HG03442 (cell line): ENCODE results near the gene KIF16B.

Source experiments
- ATAC-seq: cut with Tn5 transposase; IDR thresholded peaks from one replicate; pipeline ENCODE4 v1.9.1; 2021; ENCODE audit warnings: mild to moderate bottlenecking, moderate library complexity; ENCODE audit not compliant: unreplicated experiment

KIF16B gene

DNA sequence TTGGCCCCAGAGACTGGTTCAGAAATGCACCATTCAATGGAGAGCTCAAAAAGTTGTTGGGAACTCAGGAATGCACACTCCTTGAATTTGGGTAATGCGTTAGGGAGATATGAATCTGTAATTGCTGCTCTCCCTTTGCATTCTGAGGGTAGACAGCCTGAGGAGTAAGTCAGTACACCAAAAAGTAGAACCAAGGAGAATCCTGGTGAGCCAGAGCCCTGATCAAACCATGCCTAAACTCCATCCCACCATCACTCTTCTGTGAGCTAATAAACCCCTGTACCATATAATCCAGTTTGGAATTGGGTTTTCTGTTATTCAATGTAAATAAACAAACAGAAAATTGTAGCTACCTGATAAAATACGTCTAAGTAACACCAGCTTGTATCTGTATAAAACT, 90.2 kb downstream of the KIF16B start:
- ATAC-seq, result no peak

DNA sequence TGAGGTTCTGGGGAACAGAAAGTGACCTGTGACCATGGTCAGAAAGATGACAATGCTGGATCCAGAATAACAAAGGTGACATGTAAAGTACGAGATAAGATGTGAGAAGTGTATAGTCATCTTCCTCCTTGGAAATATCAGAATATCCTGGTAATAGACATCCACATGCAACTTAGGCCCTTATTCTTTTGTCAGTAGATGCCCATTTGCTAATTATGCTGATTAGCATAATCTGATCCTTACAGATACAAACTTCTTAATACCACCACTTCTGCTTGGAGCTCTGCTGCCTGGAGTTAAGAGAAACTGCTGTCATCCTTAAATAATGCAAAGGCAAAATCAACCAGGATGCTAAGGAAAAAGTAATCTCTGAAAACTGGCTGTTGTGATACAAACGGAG, 91.3 kb downstream of the KIF16B start:
- ATAC-seq, result no peak

DNA sequence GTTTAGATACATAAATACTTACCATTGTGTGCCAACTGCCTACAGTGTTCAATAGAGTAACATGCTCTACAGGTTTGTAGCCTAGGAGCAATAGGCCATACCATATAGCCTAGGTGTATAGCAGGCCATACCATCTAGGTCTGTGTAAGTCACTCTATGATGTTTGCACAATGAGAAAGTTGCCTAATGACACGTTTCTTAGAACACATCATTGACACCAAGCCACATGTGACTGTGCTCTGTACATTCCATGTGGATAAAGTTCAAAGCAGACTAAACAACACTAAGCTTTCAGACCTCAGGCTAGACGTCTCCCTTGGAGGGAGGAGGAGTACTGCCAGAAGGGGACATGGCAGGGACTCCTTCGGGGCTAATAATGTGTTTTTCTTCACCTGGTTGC, 93.6 kb downstream of the KIF16B start:
- ATAC-seq, result no peak

DNA sequence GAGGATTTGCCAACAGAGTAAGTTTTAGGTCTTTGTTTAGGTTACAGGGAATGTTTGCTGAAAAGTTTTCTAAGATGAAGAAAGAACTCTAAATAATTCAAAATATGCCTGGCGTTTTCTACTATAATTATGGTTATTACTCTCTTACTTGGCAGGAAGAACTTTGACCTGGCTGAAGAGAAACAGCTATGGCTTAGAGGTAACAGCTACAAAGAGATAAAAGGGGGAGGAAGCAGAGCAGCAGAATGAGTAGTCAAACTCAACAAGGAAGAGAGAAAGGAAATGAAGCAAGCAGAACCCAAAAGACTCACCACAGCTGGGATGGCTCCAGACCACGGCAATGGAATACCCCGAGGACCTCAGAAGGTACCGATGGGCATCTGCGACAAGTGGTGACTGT, 95.6 kb downstream of the KIF16B start:
- no peak for ATAC-seq

DNA sequence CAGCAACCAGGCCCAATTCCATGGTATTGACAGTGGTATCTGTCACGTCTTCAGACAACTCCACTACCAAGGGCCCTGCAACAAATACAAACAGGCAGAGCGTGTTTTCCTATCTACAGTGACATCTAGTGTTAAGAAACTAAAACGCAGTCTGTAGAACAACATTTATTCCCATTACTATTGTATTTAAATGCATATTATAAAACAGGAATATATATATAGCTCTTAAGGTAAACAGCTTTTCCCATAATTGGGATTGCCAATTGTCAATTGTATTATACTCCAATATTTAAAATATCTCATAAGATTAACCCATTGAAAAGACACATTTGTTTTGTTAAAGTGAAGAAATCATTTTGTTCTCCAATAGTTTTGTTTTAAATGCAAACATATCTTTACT, 97.2 kb downstream of the KIF16B start:
- peak; percentile 53 for ATAC-seq

DNA sequence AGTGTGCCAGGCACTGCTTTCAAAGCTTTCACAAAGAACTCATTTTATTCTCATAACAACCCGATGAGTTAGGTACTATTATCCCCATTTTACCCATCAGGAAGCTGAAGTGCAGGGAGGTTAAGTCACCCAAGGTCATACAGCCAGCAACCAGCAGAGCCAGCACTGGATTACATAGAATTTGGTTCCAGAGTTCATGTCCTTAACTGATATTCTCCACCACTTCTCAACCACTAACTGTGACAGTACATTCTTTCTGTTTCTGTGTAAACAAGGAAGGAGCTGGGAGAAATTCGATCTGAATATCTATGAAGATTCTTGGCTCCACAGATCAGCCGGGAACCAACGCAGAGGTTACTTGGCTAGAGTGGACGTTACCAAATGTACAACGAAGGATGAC, 98.0 kb downstream of the KIF16B start:
- no peak for ATAC-seq

DNA sequence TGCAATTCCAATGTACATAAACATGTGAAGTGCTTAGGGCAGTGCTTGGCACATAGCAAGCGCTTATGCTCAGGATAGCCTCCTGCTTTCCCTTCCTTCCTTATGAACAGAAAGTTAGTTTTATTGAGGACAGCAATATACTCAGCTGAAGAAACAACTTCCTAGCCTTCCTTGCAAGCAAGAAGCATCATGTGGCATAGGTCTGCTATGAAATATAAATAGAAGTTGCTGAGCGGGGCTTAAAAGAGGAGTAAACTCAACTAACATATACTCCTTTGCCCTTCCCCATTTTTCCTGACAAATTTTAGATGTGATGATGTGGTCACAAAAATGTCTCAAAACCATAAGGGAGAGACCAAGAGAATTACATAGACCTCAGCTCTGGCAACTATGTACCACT, 98.9 kb downstream of the KIF16B start:
- ATAC-seq, result no peak

DNA sequence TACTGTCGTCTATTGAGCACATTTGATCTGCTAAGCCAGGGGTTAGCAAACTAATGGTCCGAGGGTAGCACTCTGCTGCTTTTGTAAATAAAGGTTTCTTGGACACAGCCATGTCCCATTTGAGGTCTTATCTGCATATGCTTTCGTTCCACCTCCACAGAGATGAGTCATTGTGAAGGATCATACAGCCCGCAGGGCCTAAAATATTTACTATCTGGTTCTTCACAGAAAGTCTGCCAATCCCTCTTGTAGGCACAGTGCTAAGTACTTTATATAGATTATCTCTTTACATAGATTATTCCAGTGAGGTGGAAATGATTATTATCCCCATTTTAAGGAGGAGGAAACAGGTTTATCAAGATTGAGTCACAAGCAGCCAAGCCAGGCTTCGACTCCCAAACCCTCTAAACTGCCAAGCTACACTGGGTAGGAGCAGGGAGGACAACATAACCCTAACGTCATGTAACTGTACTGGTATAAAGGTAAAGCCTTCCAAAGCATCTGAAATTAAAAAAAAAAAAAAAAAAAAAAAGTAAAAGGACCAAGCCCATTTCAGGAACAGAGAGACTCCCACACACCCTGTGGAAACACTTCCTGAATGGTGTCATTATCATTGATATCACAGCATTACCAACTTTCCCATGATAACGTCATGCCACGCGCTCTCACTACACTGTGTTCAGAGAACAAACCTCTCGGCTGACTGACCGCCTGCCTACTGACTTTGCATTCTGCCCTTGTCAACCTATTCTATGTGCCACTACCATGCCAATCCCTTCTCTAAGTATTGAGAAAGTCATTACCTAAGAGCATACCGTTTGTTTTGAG, 101.0 kb downstream of the KIF16B start:
- no peak for ATAC-seq

DNA sequence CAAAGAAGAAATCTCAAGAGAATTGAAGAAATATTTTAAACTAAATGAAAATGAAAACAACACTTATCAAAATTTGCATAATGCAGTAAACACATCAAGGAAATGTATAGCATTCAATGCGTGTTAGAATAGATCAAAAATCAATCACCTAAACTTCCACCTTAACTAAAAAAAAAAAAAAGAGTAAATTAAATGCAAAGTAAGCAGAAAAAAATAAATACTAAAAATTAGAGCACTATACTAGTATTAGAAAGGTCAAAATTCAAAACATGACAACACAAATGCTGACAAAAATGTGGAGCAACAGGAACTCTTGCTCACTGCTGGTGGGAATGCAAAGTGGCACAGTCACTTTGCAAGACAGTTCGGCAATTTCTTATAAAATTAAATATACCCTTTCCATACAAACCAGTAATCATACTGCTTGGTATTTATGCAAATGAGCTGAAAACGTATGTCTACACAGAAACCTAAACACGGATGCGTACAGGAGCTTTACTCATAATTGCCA, 103.8 kb downstream of the KIF16B start:
- no peak for ATAC-seq

DNA sequence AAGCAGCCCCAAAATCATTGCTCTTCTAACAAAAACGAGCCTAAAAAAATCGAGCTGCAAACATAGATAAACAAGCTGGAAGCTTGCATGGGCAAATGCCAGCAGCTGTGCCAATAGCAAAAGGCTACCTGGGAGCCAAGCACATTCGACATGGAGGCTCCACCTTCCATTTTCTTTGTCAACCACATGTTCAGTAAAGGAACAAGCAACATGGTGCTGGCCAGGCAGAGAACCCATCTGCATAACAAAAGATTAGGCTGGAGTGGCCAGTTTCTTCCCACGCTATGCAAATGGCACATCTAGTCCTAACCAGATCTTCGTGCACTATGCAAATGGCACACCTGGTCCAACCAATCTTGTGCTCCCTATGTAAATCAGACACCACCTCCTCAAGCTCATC, 110.5 kb downstream of the KIF16B start:
- no peak for ATAC-seq

DNA sequence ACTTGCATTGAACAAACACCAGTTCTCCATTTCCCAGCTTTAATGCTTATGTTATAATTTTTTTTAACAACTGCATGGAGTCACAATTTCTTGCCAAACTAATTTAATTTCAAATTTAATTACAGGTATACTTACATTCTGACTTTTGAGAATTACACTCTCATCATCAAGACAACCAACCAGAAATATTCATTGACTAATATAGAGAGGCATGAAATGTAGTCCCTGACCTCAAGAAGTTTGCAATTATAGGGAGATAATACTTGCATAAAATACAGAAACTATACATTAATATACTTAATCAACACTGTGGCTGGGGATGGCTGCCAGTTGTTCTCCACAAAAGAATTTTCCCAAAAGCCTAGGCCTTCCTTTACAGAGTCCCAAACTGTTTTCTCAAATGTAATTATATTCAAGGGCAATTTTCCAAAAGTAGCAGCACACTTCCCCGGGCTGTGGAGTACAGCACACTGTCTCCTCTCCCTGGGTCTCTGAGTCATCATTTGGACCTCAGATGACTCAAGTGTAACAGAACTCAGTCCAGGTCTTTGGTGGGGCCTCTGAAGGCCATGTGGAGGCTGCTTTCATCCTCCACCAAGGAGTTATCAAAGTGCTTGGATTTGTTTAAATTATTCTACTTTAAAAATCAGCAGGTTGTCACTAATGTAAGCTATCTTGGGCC, 114.1 kb downstream of the KIF16B start:
- ATAC-seq, result no peak

DNA sequence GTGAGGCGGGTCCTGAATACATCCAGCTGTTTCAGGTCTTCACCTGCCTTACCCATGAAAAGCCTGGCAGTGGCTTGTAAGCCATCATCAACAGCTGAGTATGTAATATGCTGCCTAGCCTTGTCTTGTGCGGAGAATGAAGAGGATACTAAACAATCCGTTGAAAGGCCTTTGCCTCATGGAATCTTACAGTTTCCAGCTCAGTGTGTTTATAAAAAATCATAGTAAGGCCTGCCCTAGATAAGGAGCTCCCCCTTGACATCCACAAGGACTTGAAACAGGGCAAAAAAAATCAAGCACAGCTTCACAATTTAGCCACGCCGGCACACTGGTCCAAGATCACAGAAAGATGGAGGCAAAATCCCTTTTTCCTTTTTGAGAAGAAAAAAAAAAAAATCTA, 115.7 kb downstream of the KIF16B start:
- ATAC-seq, result no peak

DNA sequence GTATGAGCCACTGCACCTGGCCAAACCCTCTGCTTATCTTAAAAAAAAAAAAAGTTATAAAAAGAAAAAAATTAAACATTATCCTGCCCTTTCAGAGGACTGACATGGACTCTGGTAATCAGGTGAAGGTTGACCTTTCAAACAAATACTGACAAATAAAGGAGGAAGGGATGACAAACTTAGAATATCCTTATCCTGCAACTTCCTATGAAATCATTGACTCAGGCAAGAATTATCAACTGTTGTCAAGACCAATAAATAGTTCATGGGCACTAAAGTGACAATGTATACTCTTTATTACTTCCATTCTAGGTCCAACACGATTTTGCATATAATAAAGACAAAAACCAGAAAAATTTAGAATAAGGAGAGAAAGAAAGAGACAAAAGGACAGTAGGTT, 117.9 kb downstream of the KIF16B start:
- ATAC-seq, result no peak

DNA sequence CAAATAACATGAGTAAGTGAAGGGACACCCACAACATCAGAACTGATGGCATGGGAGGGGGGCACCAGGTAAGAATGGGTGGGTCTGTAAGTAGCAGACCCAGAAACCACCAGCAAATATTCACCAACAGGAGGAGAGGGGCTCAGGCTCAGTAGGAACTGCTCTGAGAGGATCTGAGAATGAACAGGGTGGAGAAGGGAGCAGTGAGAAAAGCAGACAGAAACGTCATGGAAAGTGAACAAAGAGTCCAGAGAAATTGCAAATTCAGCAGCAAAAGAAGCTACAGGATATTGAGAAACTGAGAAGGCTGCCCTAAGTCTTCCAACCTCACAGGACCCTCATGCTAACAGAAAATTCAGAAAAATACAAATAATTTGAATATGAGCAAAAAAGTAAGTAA, 121.3 kb downstream of the KIF16B start:
- ATAC-seq, result no peak

DNA sequence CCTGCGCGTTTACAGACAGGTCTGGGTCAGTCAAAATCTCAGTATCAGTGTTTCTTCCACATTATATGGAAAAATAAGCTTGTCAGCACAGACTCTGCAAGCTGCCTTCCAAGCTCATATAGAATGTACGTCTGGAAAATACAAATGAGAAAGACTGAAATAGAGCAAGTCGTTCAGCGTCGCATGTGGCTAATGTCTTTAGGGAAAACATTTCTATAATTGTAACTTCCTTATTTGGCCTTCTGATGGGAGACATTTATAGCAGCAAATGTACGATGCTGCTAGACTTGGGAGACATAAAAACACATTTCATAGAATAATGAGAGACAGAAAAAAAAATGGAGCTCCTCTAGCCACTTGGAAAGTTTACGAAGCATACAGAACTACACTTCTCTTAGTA, 122.2 kb downstream of the KIF16B start:
- no peak for ATAC-seq

DNA sequence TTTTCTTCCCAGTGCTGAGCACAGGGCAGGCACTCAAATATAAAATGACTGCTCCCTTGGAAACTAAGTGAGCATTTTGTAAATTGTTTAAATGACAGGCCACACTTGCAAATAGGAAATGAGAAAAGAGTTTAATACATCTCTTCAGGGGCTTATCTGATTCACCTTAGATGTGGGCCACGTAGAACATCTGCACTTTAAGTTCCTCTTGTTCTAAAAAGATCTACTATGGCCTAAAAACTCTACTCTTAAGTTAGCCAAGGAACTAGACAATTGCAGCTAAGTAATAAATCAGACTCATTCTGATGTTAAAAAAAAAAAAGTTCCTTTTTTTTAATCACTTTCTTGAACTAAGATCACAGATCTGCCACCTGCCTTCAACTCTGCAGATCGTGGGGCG, 126.3 kb downstream of the KIF16B start:
- ATAC-seq, result no peak

DNA sequence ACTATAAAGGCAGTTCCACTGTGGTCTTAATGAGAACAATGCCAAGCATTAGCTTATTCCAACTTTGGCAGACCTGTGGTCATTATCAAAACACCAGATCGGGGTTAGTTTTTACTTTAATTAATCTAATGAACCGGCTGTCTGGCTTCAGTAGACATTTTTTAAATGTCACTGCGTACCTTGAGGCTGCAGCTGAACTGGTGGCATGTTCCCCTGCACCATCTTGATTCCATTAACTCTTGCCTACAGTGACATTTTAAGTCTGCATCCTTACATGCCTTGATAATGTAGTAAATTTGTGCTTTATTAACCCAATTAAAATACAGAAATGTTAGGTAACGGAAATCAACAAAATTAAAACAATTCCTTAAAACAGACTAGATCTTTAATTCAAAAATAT, 127.0 kb downstream of the KIF16B start:
- no peak for ATAC-seq

DNA sequence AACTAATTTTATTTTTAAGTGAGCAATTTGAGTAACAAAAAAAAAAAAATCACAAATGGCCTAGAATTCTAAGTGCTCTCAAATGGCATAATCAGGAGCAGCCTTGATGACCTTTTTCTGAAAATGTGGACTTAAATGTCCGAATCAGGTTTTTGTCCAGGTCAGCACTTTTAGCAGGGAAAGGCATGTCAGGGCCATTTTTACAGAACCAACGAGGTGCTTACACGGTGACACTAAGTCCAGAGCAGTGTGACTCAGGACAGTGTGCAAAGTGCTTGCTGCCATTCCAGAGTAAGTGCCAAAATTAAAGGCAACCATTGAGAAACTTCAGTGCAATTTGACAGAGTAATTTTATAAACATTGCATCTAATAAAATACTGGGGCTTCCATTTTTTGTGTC, 127.8 kb downstream of the KIF16B start:
- no peak for ATAC-seq

DNA sequence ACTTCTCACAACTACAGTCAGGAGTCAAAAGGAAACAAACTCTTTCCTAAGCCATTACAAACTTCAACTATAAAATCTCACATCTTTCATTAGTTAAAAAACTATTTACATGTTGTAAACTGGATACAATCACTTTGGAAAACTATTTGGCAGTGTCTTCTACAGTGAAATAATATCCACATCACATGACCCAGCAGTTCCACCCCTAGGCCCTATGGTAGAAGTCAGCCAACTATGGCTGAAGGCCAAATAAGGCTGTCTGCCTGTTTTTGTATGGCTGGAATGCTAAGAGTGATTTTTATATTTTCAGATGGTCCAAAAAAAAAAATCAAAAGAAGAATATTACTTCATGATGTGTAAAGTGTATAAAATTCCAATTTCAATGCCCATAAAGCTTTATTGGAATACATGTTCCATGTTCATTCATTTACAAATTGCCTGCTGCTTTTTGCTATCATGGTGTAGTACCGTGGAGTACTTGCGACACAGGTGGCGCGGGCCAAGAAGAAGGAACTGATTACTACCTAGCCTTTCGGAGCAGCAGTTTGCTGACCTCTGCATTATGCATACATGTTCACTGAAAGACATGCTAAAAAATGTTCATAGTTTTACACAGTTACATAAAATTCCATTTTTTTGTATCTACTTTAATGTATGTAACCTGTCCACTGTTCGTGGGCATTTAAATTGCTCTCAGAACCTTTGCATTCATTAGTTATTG, 129.0 kb downstream of the KIF16B start:
- no peak for ATAC-seq

DNA sequence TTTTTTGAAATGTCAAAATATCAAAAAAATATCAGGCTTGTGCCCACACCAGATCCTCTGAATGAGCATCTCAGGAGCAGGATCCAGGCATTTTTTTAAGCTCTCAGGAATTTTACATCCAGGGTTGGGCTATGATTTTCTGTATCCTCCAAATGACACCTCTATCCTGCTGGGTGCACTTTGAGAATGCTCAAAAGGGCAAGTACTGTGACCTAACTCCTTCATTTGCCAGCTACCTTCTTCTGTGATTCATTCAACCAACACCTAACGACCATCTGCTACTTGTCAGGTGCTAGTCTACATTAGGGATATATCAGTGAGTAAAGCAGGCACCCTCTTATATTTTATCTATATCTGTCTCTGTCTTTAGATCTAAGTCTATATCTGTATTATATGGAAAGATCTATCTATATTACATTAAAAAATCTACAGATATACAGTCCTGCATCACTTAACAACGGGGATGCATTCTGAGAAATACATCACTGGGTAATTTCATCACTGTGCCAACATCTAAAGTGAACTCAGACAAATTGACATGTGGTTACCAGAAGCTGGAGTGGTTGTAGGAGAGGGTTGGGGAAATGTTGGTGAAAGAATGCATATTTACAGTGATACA, 131.6 kb downstream of the KIF16B start:
- ATAC-seq, result no peak

DNA sequence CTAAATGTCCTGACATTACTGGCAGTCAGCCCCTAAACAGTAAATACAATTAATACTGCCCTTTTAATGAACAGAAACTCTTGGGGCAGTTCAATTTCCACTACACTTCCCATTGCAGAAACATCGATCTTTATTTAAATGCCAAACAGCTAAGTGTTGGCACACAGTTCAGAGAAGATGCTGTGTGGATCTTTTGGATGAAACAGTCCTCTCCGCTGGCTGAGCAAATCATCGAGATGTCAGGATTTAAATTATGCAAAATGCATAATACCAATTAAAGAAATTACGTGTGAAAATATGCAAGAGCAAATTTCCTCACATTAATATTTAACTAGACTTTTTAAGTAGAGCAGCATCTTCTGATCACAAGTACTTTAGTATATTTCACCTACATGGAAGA, 132.6 kb downstream of the KIF16B start:
- ATAC-seq, result no peak
